B cell (primary cell): Measurements from ENCODE around the gene PEPD. TPM values are rescaled to one million over a fixed set of nuclear protein-coding genes. Genes with fewer than 3 reads are reported as not detected.

Experiments used
- ATAC-seq: fragments of 200-7000 bp; cut with Tn5 transposase; one replicate; pipeline ENCODE4 v1.10.0; 2021; ENCODE audit warnings: low read depth, mild to moderate bottlenecking, moderate number of reproducible peaks, moderate library complexity
- CTCF ChIA-PET: fragments of 350-600 bp; sonication (Branson Sonifier 250); formaldehyde crosslinking; loops from one replicate; lab custom pipeline; 2021; ENCODE audit warnings: antibody characterized with exemption, inconsistent platforms; lab: Charles Lee
- POLR2A ChIA-PET: fragments of 350-600 bp; sonication (Branson Sonifier 250); formaldehyde crosslinking; loops from one replicate; lab custom pipeline; 2021; ENCODE audit warnings: antibody characterized with exemption; lab: Charles Lee
- DNase-seq: peaks from one replicate; pipeline ENCODE4 v3.0.0; 2013
- H2AFZ ChIP-seq: 2 replicates; pipeline ENCODE4 v1.6.1; 2012; ENCODE audit warnings: mild to moderate bottlenecking, low read depth, low read length; ENCODE audit not compliant: insufficient read depth, poor library complexity, severe bottlenecking
- H3K27ac ChIP-seq, 2 donors: 1 replicate in 1 of 2; 2 replicates in 1 of 2; pipeline ENCODE4 v1.5.1; 2012 to 2013; ENCODE audit warnings: low read length in 2 of 2, mild to moderate bottlenecking in 2 of 2, moderate library complexity in 1 of 2
- H3K27me3 ChIP-seq, 4 experiments: fragments of 200-600 bp in 1 of 4; sonication (generic) in 1 of 4; replicated peaks in 1 of 4; 1 replicate in 2 of 4; 2 replicates in 2 of 4; pipeline versions ENCODE4 v1.6.1 to v1.7.0; 2013 to 2016; ENCODE audit warnings: low read length in 3 of 4, mild to moderate bottlenecking in 2 of 4, mixed read lengths in 1 of 4, moderate library complexity in 1 of 4; ENCODE audit not compliant: insufficient read depth in 4 of 4, control insufficient read depth in 3 of 4; ENCODE audit errors: control extremely low read depth in 1 of 4
- H3K36me3 ChIP-seq, 2 experiments: replicated peaks in 1 of 2; 1 replicate in 1 of 2; 2 replicates in 1 of 2; pipeline versions ENCODE4 v1.6.1 to v1.7.1; 2013; ENCODE audit warnings: low read length in 1 of 2; ENCODE audit not compliant: insufficient read depth in 2 of 2, control insufficient read depth in 1 of 2; ENCODE audit errors: control extremely low read depth in 1 of 2, extremely low read depth in 1 of 2
- H3K4me1 ChIP-seq, 2 donors: fragments of 200-600 bp in 1 of 2; sonication (generic) in 1 of 2; 1 replicate in 1 of 2; 2 replicates in 1 of 2; pipeline versions ENCODE4 v1.5.1 to v1.6.1; 2013 to 2017; ENCODE audit warnings: low read length in 2 of 2; ENCODE audit not compliant: control insufficient read depth in 2 of 2, insufficient read depth in 2 of 2
- H3K4me2 ChIP-seq: replicated peaks from 2 replicates; pipeline ENCODE3; 2012; ENCODE audit warnings: mild to moderate bottlenecking, low read depth, low read length; ENCODE audit not compliant: poor library complexity, severe bottlenecking
- H3K4me3 ChIP-seq, 5 experiments: fragments of 200-600 bp in 1 of 5; sonication (generic) in 1 of 5; 1 replicate in 3 of 5; 2 replicates in 2 of 5; pipeline versions ENCODE4 v1.5.1 to v1.7.0; 2011 to 2016; ENCODE audit warnings: low read length in 4 of 5, mild to moderate bottlenecking in 4 of 5, low read depth in 2 of 5, control low read depth in 1 of 5, moderate library complexity in 1 of 5; ENCODE audit not compliant: insufficient read depth in 1 of 5; ENCODE audit errors: control extremely low read depth in 1 of 5, extremely low read depth in 1 of 5
- H3K79me2 ChIP-seq: fragments of 200-600 bp; sonication (generic); one replicate; pipeline ENCODE4 v1.6.0; 2016; ENCODE audit warnings: low read length; ENCODE audit not compliant: control insufficient read depth, insufficient read depth
- H3K9ac ChIP-seq: fragments of 200-600 bp; sonication (generic); 2 replicates; pipeline ENCODE4 v1.6.1; 2017; ENCODE audit warnings: mild to moderate bottlenecking, low read length, moderate library complexity
- H3K9me3 ChIP-seq, 3 donors: one replicate each; pipeline versions ENCODE4 v1.6.1 to v1.7.1; 2013; ENCODE audit warnings: low read length in 2 of 3; ENCODE audit not compliant: control insufficient read depth in 2 of 3, insufficient read depth in 1 of 3; ENCODE audit errors: control extremely low read depth in 1 of 3
- H4K20me1 ChIP-seq: 2 replicates; pipeline ENCODE4 v1.6.0; 2012; ENCODE audit warnings: mild to moderate bottlenecking, low read length; ENCODE audit not compliant: insufficient read depth, control insufficient read depth, poor library complexity, severe bottlenecking
- H3K27ac Mint-ChIP-seq: one replicate; pipeline ENCODE4 v1.8.0; 2021; ENCODE audit warnings: mixed read lengths
- H3K27me3 Mint-ChIP-seq: one replicate; pipeline ENCODE4 v1.8.0; 2021; ENCODE audit warnings: mixed read lengths
- H3K4me1 Mint-ChIP-seq: one replicate; pipeline ENCODE4 v1.8.0; 2021; ENCODE audit warnings: mixed read lengths
- H3K4me3 Mint-ChIP-seq: one replicate; pipeline ENCODE4 v1.8.0; 2021; ENCODE audit warnings: mixed read lengths
- H3K9me3 Mint-ChIP-seq: one replicate; pipeline ENCODE4 v1.8.0; 2022; ENCODE audit warnings: mixed read lengths; ENCODE audit not compliant: insufficient read depth
- EZH2 ChIP-seq: IDR thresholded peaks from 2 replicates; pipeline ENCODE4 v1.6.1; 2012; ENCODE audit warnings: borderline replicate concordance, low read depth, mild to moderate bottlenecking, moderate library complexity, low read length; ENCODE audit not compliant: insufficient read depth, poor library complexity, severe bottlenecking
- WGBS: methylation state at CpG from one replicate; pipeline ENCODE4 v1.1.5; 2013; ENCODE audit warnings: missing lambda C conversion rate; ENCODE audit not compliant: insufficient coverage; 5-methylcytosine and 5-hydroxymethylcytosine counted together
- intact Hi-C: fragments of 100-400 bp; cut with micrococcal nuclease; formaldehyde crosslinking; loops from one replicate; pipeline ENCODE4 v1.10.0; 2022
- polyA plus RNA-seq: library from polyadenylated mRNA; depleted of rRNA; stranded (reverse); fragments of >200 nt; gene quantifications from 2 replicates; pipeline ENCODE4 v1.2.3, GENCODE V29; 2012
- total RNA-seq, 2 donors: library from RNA; stranded (reverse); fragments of 120-200 nt in 1 of 2; gene quantifications; 1 replicate in 1 of 2; 2 replicates in 1 of 2; pipeline versions ENCODE4 v1.2.3 to v1.2.4, GENCODE V29; 2013 to 2022
- TF ChIP-seq, protein P1 (sequence below): fragments of 200-600 bp; IDR thresholded peaks from one replicate; pipeline ENCODE4 v1.8.0; 2022; ENCODE audit warnings: antibody characterized with exemption, mild to moderate bottlenecking

Gene PEPD
- total and polyA plus RNA-seq, 2 donors (not counting 1 experiment from before 2014, with no cell fraction given) = 36.4 to 42.7 TPM

DNA sequence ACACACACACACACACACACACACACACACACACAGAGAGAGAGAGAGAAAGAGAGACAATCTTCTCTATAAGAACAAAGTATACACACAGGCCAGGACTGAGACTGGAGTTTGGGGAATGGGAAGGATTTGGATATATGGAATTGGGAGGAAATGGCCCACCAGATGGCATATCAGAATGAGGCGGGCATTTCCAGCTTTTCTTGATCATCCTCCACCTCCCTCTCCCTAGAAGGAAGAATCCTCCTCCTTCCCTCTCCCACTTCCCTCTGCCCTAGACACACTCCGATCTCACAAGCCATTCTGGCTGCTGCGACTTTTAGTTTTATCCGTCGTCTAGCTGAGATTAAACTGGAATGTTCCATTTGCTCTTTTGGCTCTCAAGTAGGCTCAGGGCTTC lies 158.1 kb downstream of the PEPD start:
- intact Hi-C loops = no loop called here
- CTCF ChIA-PET = no interaction called here

DNA sequence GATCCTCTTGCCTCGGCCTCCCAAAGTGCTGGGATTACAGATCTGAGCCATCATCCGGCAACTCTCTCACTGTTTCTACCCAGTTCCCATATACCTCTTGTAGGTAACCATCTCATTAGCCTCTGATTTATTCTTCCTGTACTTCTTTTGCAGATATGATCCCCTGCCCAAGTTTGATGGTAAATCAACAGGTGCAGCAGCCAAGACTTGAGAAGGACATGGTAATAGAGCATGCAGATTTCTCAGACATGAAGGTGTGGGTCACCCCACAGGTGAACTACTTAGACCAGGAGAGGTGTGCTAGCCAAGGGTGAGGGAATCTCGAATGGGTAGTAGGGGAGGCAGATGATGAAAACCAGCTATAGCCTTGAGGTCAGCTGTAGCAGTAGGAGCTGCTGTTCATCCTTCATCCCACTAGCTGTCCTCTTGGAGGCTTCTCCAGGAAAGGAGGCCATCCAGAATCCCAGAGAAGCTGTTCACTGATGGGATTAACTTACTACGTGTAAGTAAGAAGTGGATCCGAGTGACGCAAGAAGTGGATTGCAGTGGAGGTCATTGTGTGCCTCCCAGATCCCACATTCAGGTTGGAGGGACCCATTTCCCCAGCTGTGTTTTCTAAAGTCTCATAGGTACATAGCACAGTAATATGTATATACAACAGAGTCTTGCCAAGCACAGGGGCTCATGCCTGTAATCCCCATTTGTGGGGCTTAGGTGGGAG lies 158.9 kb downstream of the PEPD start:
- ChIA-PET POLR2A (no interaction called here), CTCF (no interaction called here)
- H3K9me3 Mint-ChIP-seq = no peaks in the 10 kb centered on the region
- Histone ChIP-seq H2AFZ (no peak overlapping the region), H3K4me1 (no peaks in the 10 kb centered on the region), H3K27ac (no peak overlapping the region), H3K79me2 (no peaks in the 10 kb centered on the region), H3K27me3 (peaks cover 0 to 13% (median 4%) of the 10 kb centered on the region in 4 experiments), H4K20me1 (no peaks in the 10 kb centered on the region), H3K9me3 (peaks cover 0 to 1% (median 0%) of the 10 kb centered on the region in 3 donors), H3K36me3 (no peaks in the 10 kb centered on the region), H3K4me3 (no peak overlapping the region), H3K9ac (no peak overlapping the region), H3K4me2 (no peak overlapping the region)
- H3K4me3 Mint-ChIP-seq = no peak overlapping the region
- no peaks in the 10 kb centered on the region for H3K4me1 Mint-ChIP-seq
- TF ChIP-seq, protein P1, sequence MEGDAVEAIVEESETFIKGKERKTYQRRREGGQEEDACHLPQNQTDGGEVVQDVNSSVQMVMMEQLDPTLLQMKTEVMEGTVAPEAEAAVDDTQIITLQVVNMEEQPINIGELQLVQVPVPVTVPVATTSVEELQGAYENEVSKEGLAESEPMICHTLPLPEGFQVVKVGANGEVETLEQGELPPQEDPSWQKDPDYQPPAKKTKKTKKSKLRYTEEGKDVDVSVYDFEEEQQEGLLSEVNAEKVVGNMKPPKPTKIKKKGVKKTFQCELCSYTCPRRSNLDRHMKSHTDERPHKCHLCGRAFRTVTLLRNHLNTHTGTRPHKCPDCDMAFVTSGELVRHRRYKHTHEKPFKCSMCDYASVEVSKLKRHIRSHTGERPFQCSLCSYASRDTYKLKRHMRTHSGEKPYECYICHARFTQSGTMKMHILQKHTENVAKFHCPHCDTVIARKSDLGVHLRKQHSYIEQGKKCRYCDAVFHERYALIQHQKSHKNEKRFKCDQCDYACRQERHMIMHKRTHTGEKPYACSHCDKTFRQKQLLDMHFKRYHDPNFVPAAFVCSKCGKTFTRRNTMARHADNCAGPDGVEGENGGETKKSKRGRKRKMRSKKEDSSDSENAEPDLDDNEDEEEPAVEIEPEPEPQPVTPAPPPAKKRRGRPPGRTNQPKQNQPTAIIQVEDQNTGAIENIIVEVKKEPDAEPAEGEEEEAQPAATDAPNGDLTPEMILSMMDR = no peak
- TF ChIP-seq EZH2 = no peak
- H3K27me3 Mint-ChIP-seq = peaks cover 39% of the 10 kb centered on the region
- WGBS = 93% methylated on average over 4 of the region's 6 CpGs
- no peak overlapping the region for H3K27ac Mint-ChIP-seq
- intact Hi-C loops = no loop called here
- ATAC-seq = no peak
- no peak for DNase-seq

More for the DNA sequence above, 158.1 kb downstream of the PEPD start:
- no peak for DNase-seq
- WGBS = 96% methylated on average over 4 of the region's 5 CpGs
- POLR2A ChIA-PET = no interaction called here
- TF ChIP-seq EZH2 = no peak
- TF ChIP-seq, protein P1 = no peak
- Histone ChIP-seq H2AFZ (no peak overlapping the region), H3K79me2 (no peaks in the 10 kb centered on the region), H3K9ac (no peak overlapping the region), H3K4me3 (no peak overlapping the region), H3K36me3 (no peaks in the 10 kb centered on the region), H3K4me2 (no peak overlapping the region), H3K9me3 (peaks cover 0 to 1% (median 0%) of the 10 kb centered on the region in 3 donors), H3K4me1 (no peaks in the 10 kb centered on the region), H3K27me3 (peaks cover 0 to 13% (median 4%) of the 10 kb centered on the region in 4 experiments), H4K20me1 (no peaks in the 10 kb centered on the region), H3K27ac (no peak overlapping the region)
- H3K27me3 Mint-ChIP-seq = peaks cover 34% of the 10 kb centered on the region
- H3K4me3 Mint-ChIP-seq = no peak overlapping the region
- H3K4me1 Mint-ChIP-seq = no peaks in the 10 kb centered on the region
- H3K9me3 Mint-ChIP-seq = no peaks in the 10 kb centered on the region
- no peak for ATAC-seq
- no peak overlapping the region for H3K27ac Mint-ChIP-seq
